Measurements from ENCODE around the gene MYLK2. TPM values are rescaled to one million over a fixed set of nuclear protein-coding genes. Genes with fewer than 3 reads are reported as not detected.

MYLK2 gene
- polyA plus RNA-seq, 4 donors = 0.44 to 0.94 (median 0.75) TPM

GRCh38 chr20:31849306-31849930 is 30.3 kb downstream of the MYLK2 start:
- DNase-seq (ENCODE audit: low read depth in 4 of 4, low spot score in 3 of 4) = no peak

GRCh38 chr20:31851240-31851955 is 32.2 kb downstream of the MYLK2 start:
- no peak for DNase-seq (ENCODE audit: low read depth in 4 of 4, low spot score in 3 of 4)

GRCh38 chr20:31853481-31853880 is 34.3 kb downstream of the MYLK2 start:
- no peak for DNase-seq (ENCODE audit: low read depth in 4 of 4, low spot score in 3 of 4)

- DNase-seq (ENCODE audit: low read depth in 4 of 4, low spot score in 3 of 4) = no peak
Measured at GRCh38 chr20:31856516-31856915, 37.4 kb downstream of the MYLK2 start.

- DNase-seq (ENCODE audit: low read depth in 4 of 4, low spot score in 3 of 4) = no peak
Measured at GRCh38 chr20:31857861-31858759, 39.0 kb downstream of the MYLK2 start.

GRCh38 chr20:31858760-31859083 is 39.6 kb downstream of the MYLK2 start:
- DNase-seq (ENCODE audit: low read depth in 4 of 4, low spot score in 3 of 4) = no peak

- no peak for DNase-seq (ENCODE audit: low read depth in 4 of 4, low spot score in 3 of 4)
Measured at GRCh38 chr20:31859266-31859997, 40.3 kb downstream of the MYLK2 start.

GRCh38 chr20:31859998-31860380 is 40.8 kb downstream of the MYLK2 start:
- no peak for DNase-seq (ENCODE audit: low read depth in 4 of 4, low spot score in 3 of 4)

- DNase-seq (ENCODE audit: low read depth in 4 of 4, low spot score in 3 of 4) = no peak
Measured at GRCh38 chr20:31860390-31861134, 41.4 kb downstream of the MYLK2 start.

- DNase-seq (ENCODE audit: low read depth in 4 of 4, low spot score in 3 of 4) = no peak
Measured at GRCh38 chr20:31861135-31861384, 41.9 kb downstream of the MYLK2 start.

GRCh38 chr20:31861385-31862156 is 42.4 kb downstream of the MYLK2 start:
- DNase-seq (ENCODE audit: low read depth in 4 of 4, low spot score in 3 of 4) = no peak

GRCh38 chr20:31862157-31862470 is 43.0 kb downstream of the MYLK2 start:
- DNase-seq (ENCODE audit: low read depth in 4 of 4, low spot score in 3 of 4) = no peak

- DNase-seq (ENCODE audit: low read depth in 4 of 4, low spot score in 3 of 4) = no peak
Measured at GRCh38 chr20:31862506-31862905, 43.4 kb downstream of the MYLK2 start.

GRCh38 chr20:31863296-31864085 is 44.3 kb downstream of the MYLK2 start:
- no peak for DNase-seq (ENCODE audit: low read depth in 4 of 4, low spot score in 3 of 4)

GRCh38 chr20:31864521-31865400 is 45.6 kb downstream of the MYLK2 start:
- no peak for DNase-seq (ENCODE audit: low read depth in 4 of 4, low spot score in 3 of 4)

GRCh38 chr20:31866221-31866620 is 47.1 kb downstream of the MYLK2 start:
- no peak for DNase-seq (ENCODE audit: low read depth in 4 of 4, low spot score in 3 of 4)

- DNase-seq (ENCODE audit: low read depth in 4 of 4, low spot score in 3 of 4) = no peak
Measured at GRCh38 chr20:31868853-31869672, 49.9 kb downstream of the MYLK2 start.

GRCh38 chr20:31869673-31869941 is 50.5 kb downstream of the MYLK2 start:
- no peak for DNase-seq (ENCODE audit: low read depth in 4 of 4, low spot score in 3 of 4)
